HG03571 (cell line): ENCODE data around the gene C3orf18.
"Not testable (repeated sequence)": the region's sequence is repeated elsewhere in the genome, so short reads cannot be mapped to it uniquely, and the experiment has no call there.

ENCODE experiments used
- ATAC-seq: cut with Tn5 transposase; IDR thresholded peaks from one replicate; pipeline ENCODE4 v1.9.1; 2021; ENCODE audit not compliant: unreplicated experiment

The C3orf18 gene

GRCh38 chr3:50525191-50525910 lies 42.2 kb downstream of the C3orf18 start:
- no peak for ATAC-seq

GRCh38 chr3:50524746-50525145 lies 42.8 kb downstream of the C3orf18 start:
- ATAC-seq, result no peak

- no peak for ATAC-seq
Observed at GRCh38 chr3:50523279-50523811, 44.2 kb downstream of the C3orf18 start.

- no peak for ATAC-seq
Observed at GRCh38 chr3:50521572-50521971, 46.0 kb downstream of the C3orf18 start.

GRCh38 chr3:50520849-50521248 lies 46.7 kb downstream of the C3orf18 start:
- ATAC-seq, result no peak

GRCh38 chr3:50519471-50520089 lies 48.0 kb downstream of the C3orf18 start:
- no peak for ATAC-seq

GRCh38 chr3:50518436-50518835 lies 49.1 kb downstream of the C3orf18 start:
- ATAC-seq, result no peak

GRCh38 chr3:50517721-50518206 lies 49.8 kb downstream of the C3orf18 start:
- ATAC-seq, result no peak

GRCh38 chr3:50516440-50516871 lies 51.1 kb downstream of the C3orf18 start:
- no peak for ATAC-seq

GRCh38 chr3:50515565-50516439 lies 51.7 kb downstream of the C3orf18 start:
- no peak for ATAC-seq

- not testable (repeated sequence) for ATAC-seq
Observed at GRCh38 chr3:50512908-50513307, 54.6 kb downstream of the C3orf18 start.

GRCh38 chr3:50512131-50512530 lies 55.4 kb downstream of the C3orf18 start:
- no peak for ATAC-seq

GRCh38 chr3:50510325-50510724 lies 57.2 kb downstream of the C3orf18 start:
- no peak for ATAC-seq

- ATAC-seq, result no peak
Observed at GRCh38 chr3:50509715-50510114, 57.8 kb downstream of the C3orf18 start.

GRCh38 chr3:50508821-50509220 lies 58.7 kb downstream of the C3orf18 start:
- ATAC-seq, result no peak
